CD4-positive, alpha-beta T cell treated with Interleukin-12 subunit alpha and Interleukin-12 subunit beta, for 1 hour (primary cell): ENCODE data around the gene KIF16B.
"Not testable (repeated sequence)": the region's sequence is repeated elsewhere in the genome, so short reads cannot be mapped to it uniquely, and the experiment has no call there.

ENCODE experiments used
- DNase-seq: peaks from one replicate; pipeline ENCODE4 v3.0.0-alpha.2; 2020

Gene KIF16B

DNA sequence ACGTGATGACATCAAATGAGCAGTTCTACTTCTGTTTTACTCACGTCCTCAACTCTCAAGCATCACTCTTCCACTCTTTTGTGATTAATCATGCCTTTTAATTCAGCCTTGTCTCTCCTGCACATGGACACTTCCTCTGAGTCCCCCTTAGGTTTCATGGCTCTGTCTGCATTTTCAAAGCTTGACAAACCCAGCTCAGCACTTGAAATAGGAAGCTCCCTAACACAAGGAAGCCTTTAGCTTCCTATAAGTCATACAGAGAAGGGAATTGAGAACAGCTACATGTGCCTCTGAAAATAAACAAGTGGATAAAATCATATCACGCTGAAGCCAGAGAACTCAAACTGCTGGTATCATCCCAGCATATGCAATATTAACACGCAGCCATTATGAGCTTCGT lies 21.2 kb downstream of the KIF16B start:
- DNase-seq, result no peak

- DNase-seq, result no peak
Measured at GRCh38 chr20:16551607-16552006, 21.6 kb downstream of the KIF16B start.

DNA sequence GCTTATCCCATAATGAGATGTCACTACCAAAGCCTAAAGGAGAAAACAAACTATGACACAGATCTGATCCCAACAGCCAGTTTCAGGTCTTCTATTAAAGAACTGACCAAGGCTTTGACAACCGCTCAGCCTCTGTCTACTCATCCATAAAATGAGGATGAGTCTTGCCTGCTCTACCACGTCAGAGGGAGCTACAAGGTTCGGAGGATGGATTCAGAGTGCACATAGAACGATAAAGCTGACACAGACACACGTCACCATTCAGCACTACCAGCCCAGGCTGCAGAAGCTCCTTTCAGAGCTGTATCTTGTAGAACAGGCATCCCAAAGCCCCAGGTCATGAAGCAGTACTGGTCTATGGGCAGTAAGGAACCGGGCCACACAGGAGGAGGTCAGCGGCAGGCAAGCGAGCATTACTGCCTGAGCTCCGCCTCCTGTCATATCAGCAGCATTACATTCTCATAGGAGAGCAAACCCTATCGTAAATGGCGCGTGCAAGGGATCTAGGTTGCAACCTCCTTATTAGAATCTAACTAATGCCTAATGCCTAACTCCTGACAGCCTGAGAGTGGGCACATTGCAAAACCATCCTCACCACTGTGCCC lies 25.1 kb downstream of the KIF16B start:
- no peak for DNase-seq

DNA sequence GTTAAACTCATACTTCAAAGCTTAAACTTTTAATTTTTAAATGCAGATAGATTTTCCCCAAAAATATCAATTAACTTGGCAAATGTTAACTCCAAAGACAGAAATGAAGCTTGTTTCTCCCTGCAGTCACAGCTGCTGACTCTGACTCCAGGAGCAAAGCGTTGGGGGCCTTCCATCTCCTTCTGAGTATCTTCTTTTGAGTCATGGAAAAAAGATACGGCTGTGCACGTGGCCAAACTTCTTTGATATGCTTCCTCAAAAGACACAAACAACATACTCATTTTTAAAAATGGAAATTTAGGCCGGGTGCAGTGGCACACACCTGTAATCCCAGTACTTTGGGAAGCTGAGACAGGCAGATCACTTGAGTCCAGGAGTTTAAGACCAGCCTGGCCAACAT lies 28.3 kb downstream of the KIF16B start:
- no peak for DNase-seq

DNA sequence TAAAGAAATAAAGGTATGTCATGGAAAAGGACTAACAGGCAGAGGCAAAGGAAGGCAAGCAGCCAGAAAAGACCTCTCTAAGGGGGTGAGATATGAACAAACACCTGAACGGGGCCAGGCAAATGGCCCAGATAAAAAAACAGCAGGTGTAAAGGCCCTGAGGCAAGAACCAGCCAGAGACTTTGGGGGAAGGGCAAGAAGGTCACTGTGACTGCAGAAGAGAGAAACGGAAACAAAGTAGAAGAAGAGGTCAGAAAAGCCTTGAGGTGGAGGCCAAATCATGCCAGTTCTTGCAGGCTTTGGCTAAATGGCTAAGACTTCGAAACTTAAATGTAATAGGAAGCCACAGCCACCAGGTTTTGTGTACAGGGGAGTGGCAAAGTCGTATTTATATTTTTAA lies 30.8 kb downstream of the KIF16B start:
- no peak for DNase-seq

- DNase-seq, result no peak
Measured at GRCh38 chr20:16541878-16542277, 31.4 kb downstream of the KIF16B start.

DNA sequence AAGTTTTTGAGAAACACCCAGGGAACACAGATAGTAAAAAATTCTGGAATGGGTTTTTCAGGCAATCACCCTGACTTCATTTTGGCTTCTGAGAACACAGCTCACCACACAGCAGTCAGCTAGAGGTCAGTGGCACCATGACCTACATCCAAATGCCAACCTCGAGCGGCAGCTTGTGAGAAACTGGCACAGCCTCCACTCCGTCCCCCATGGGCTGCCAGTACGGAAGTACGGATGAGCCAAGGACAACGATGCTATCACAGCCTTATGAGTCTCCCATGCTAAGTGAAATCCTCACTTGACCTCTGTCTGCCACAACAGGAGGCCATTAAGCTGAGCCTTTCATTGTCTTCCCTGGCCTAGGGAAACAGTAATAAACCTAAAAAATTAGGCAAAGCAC lies 32.0 kb downstream of the KIF16B start:
- DNase-seq, result no peak

- no peak for DNase-seq
Measured at GRCh38 chr20:16539280-16540021, 33.8 kb downstream of the KIF16B start.

- DNase-seq, result no peak
Measured at GRCh38 chr20:16538779-16539178, 34.5 kb downstream of the KIF16B start.

- DNase-seq, result no peak
Measured at GRCh38 chr20:16537918-16538317, 35.3 kb downstream of the KIF16B start.

DNA sequence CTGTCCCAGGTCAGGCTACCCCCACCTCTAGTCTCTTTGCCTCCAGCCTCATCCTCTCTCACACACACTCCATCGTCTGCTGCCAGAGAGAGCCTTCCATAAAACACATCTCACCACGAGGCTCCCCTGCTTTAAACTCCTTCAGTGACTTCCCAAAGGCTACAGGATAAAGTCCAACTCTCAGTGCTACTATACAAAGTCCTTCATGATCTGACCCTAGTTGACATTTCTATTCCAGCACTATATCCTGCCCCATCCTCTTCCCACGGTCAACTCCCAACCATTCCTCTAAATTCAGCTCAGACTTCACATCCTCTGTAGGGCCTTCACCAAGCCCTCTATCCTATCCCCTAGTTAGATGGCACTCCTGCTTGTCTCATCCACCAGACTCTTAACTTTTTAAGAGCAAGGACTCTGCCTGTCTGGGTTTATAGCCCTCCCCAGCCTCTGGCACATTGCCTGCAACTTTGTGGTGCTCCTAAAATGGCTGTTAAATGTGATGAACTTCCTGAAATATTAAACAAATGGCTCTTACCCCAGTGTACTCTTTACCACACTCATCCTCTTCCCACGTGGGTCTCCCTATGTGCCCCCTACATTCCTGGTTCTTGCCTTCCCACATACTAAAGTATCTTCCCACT lies 36.1 kb downstream of the KIF16B start:
- DNase-seq, result no peak

DNA sequence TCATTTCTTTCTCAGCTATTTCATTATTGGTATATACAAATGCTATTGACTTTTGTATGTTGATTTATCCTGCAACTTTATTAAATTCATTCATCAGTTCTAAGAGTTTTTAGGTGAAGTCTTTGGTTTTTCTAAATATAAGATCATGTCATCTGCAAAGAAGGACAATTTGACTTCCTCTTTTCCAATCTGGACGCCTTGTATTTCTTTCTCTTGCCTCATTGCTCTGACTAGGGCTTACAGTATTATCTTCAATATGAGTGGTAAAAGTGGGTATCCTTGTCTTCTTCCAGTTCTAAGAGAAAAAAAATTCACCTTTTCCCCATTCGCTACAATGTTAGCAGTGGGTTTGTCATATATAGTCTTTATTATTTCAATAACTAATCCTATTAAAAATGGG lies 38.0 kb downstream of the KIF16B start:
- no peak for DNase-seq

DNA sequence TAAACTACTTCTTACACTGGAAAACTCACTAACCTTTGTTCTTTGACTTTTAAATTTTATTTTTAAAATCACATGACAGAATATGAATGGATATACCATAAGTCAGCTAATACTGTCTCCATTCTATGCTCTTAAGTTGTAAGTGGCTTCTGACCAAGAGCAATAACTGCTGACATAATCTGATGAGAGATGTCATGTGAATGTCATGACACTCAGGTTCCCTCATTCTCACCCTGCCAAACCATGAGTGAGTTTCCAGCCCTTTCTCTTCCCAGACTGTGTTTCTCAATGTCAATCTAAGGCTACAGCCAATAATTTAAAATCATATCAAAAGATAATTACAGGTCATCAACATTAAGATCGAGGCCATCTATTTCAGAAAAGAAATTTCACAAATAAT lies 39.7 kb downstream of the KIF16B start:
- no peak for DNase-seq

GRCh38 chr20:16531485-16531884 lies 41.8 kb downstream of the KIF16B start:
- DNase-seq, result no peak

DNA sequence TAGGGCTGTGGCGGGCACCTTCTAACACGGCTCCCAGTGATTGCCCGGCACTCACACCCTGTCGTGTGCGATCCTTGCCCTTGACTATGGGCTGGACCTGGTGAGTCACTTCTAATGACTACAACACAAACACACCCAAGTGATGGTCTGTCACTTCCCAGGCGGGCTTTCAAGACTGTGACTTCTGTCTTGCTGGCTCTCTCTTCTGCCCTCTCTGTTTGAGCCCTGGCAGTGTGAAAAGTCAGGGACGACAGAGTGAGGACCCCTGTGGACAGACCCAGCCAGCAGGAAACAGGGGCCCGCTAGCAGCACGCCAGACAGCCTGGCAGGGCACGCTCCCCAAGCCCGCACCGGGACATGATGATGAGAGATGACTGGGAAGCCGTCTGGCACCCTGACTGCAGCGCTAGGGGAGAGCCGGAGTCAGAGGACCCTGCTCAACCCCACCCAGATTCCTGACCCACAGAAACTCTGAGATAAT lies 43.0 kb downstream of the KIF16B start:
- DNase-seq, result no peak

DNA sequence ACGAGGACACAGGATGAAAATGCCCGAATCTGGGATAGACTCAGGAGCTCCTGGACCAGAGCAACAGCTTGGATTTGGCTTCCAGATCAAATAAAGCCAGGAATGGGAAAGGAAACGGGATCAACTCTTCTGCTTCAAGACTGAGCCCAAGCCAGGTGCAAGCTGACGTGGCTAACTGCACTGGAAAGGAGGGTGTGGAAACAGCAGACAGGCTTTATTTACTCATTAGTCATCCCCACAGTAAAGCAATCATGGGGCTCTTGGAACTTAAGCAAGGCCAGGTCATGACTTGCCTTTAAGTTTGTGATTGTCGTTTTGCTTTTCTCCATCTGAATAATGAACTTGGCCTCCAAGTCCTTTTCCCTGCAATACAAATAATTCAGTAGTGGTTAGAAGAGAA lies 45.2 kb downstream of the KIF16B start:
- DNase-seq, result no peak

- DNase-seq, result no peak
Measured at GRCh38 chr20:16527438-16527837, 45.8 kb downstream of the KIF16B start.

DNA sequence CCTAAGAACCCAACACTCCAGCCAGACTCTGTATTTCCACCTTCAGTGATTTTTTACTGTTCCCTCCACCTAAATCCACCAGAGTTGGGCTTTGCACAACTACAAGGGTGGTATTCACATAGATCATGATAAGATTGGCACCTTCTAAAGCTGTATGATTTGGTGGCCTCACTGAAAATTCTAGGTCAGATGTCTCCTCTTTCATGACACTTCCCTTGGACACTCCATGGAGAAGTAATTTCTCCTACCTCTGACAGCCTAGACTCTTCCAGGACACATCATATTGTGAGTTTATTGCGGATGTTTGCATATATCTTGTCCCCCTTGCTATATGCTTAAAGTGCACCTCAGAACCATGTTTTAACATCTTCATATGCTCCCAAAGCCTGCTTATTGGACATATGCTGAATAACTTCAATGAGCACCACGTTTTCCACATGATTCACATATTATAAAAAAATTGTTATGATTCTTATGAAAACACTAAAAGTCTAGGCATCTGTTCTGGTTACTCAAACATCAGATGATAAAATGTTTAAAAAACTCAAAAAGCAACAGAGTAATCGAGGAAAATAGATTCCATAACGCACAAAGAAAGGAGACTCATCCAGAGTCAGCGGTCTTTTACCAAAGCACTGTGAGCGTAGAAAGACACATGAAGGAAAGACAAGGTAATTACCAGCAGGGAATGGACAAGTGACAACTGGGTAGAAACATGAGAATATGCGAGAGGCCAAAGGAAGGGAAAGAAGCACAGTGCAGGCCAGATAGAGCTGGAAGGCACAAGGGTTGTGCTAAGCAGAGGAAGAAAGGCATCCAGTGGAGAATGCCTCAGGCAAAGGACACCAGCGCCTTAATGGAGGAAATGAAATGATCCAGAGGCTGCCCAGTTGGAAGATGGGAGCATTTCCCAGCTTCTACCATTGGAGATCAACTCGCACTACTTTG lies 46.5 kb downstream of the KIF16B start:
- DNase-seq, result no peak

DNA sequence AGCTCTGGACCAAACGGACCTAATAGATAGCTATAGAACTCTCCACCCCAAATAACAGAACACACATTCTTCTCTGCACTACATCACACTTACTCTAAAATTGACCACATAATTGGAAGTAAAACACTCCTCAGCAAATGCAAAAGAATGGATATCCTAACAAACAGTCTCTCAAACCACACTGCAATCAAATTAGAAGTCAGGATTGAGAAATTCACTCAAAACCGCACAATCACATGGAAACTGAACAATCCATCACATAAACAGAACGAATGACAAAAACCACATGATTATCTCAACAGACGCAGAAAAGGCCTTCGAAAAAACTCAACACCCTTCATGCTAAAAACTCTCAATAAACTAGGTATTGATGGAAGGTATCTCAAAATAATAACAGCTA lies 50.6 kb downstream of the KIF16B start:
- not testable (repeated sequence) for DNase-seq

GRCh38 chr20:16520154-16520553 lies 53.1 kb downstream of the KIF16B start:
- no peak for DNase-seq

DNA sequence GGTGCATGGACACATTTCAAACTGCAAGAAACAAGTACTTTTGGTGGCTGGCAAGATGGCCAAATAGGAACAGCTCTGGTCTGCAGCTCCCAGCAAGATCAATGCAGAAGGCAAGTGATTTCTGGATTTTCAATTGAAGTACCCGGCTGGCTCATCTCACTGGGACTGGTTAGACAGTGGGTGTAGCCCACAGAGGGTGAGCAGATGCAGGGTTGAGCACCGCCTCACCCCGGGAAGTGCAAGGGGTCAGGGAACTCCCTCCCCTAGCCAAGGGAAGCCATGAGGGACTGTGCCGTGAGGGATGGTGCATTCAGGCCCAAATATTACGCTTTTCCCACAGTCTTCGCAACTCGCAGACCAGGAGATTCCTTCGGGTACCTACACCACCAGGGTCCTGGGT lies 53.6 kb downstream of the KIF16B start:
- not testable (repeated sequence) for DNase-seq

DNA sequence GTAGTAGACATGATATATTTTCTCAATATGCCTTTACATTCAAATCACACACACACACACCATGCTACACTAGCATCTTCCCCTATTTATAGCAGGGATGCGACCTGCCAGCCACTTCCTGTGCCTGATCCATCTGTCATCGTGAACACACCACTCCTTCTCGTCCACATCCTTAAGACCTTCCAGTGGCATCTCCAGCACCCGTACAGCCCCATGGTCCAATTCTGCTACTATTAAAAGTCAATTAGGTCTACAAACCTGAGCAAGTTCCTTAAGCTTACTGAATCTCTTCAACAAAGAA lies 54.5 kb downstream of the KIF16B start:
- DNase-seq, result no peak
